ENCODE data around the gene BHLHE23.
A peak's percentile ranks its signal among the peaks of the same experiment; 100 is the strongest.

The BHLHE23 gene

GRCh38 chr20:62991196-62991807 lies 15.5 kb downstream of the BHLHE23 start:
- DNase-seq (ENCODE audit: low spot score) = no peak

GRCh38 chr20:62990306-62990825 lies 16.4 kb downstream of the BHLHE23 start:
- DNase-seq (ENCODE audit: low spot score) = no peak

- no peak for DNase-seq (ENCODE audit: low spot score)
These were observed 17.6 kb downstream of the BHLHE23 start for GRCh38 chr20:62989201-62989601.

DNA sequence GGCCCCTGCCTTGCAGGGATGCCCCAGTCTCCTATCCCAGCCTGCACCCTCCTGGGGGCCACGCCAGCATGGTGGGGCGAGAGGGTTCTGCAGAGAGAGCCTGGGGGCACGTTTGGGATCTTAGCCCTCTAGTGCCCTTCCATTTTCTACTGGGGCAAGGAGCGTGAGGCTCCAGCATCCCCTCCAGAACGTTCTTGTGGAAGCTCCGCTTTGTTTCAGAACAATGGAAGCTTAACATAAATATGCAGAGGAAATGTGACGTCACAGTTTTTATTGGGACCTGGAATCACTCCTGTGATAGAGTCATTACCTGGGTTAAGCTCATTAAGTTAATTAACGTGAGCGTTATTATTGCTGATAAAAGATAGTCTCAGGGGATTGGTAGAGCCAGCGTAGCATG lies 19.6 kb downstream of the BHLHE23 start:
- no peak for DNase-seq (ENCODE audit: low spot score)

GRCh38 chr20:62986257-62986800 lies 20.4 kb downstream of the BHLHE23 start:
- no peak for DNase-seq (ENCODE audit: low spot score)

DNA sequence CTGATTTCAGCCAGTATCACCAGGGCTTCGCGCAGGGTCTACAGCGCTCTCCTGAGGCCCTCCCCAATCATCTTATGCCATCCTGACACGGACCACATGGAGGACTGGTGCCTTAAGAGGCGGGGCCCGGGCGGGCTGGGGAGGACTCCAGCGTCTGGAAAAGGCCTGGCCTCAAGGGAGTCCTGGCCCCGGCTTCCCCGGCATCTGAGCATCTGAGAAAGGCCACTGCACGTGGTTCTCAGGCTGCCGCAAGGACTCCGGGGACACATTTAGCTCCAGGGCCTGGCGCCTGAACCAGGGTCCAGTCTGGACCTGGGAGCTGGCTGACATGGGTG lies 21.4 kb downstream of the BHLHE23 start:
- no peak for DNase-seq (ENCODE audit: low spot score)

DNA sequence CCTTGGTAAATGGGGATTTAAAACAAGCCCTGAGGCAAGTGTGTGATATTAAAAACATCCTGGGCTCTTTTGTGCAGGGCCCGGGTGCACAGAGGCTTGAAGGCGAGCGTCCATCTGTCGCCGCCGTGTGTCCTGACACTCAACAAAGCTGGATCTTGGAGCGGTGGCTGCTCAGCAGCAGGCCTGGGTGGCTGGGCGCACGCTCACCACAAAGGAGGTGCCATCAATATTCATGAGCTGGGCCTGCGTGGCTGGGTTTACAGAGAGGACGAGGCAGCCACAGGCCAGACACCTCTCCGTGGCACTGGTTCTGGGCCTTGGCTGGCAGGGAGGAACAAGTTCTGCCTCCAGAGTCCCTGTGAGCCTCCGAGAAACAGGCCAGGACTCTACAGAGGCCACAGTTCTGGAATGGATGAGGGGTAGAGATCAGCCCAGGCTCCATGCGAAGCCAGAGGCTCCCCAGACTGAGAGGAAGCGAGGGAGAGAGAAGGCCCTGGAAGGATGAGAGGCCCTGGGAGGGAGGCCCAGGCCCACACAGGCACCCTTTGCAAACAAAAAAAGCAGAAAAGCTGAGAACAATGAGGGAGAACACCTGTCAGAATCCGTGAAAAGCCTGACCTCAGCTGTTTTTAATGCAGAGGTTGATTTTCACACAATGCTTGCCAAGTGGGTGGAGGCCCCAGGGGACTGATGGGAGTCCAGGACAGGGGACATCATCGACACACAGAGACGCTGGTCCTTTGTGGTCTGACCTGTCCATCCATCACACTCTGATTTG lies 21.9 kb downstream of the BHLHE23 start:
- no peak for DNase-seq (ENCODE audit: low spot score)

DNA sequence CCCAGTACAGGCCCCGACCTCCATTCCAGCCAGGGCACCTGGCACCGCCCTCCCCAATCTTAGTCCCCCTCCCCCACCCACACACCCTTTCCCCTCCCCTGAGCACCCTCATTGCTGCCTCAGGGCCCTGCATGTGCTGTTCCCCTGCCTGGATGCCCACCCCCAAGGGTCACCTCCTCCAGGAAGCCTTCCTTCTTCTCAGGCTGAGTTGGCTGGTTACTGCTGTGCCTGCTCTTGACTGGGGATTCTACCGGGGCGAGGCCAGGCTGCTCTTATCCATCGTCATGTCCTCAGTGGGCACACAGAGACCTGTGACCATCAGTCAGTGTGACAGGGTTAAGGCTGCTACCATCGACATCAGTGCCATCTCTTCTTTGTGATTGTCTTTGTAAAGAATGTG lies 23.6 kb downstream of the BHLHE23 start:
- no peak for DNase-seq (ENCODE audit: low spot score)

DNA sequence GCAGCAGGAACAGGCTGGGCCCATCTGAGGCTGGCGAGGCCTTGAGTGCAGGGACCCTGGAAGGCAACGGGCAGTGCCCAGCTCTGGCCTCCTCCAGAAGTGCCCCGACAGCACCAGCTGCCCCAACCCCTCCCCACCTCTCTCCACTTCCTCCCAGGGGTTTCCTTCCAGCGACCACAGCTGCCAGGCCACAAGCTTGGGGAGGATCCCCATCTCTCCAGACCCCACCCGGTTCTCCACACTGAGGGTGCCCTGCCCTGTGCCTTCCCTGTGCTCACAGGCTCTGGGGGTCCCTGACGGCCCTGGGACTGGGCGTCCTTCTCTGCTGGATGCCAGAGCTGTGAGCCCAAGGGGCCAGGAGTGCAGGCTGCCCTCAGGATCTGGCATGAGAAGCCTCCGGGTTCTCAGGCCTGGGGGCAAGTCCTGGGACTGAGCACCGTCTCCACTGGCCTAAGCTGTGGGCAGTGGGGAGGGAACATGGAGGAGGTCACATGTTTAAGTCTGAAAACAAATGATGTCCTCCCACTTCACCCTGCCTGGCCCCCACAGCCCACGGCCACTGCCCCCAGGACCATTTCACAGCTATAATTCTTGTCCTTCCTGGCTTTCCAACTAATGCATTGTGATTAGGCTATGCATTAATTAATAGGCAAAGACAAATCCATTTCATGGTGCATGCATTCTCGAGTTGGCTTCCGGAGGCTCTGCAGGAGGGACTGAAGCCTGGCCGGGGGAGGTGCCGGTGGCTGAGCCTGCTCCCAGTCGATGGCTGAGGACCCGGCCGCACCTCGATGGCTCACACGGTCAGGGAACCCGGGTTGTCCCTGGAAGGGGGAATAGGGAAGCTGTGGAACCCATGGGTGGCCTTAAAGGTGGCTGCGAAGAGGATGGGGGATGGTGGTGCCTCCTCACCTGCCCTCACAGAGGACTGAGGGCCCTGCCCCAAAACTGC lies 24.4 kb downstream of the BHLHE23 start:
- no peak for DNase-seq (ENCODE audit: low spot score)

DNA sequence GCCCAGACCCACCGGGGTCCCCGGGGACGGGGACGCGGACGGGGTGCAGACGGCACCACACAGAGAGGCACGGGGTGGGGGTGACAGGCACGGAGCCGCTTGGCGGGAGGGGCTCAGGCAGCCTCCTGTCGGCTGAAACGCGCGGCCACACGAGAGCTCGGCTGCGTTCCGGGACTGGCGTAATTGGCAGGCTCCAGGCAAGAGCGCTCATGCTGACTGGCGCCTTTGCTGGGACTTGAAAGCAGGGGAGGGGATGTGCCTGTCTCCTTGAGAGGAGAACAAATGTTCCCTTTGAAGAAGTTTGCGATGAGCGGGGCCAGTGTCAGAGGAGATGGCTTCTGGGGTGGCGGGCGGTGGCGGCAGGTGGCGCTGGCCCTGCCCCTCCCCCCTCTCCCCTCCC lies 25.8 kb downstream of the BHLHE23 start:
- peak; percentile 51 for DNase-seq (ENCODE audit: low spot score)

DNA sequence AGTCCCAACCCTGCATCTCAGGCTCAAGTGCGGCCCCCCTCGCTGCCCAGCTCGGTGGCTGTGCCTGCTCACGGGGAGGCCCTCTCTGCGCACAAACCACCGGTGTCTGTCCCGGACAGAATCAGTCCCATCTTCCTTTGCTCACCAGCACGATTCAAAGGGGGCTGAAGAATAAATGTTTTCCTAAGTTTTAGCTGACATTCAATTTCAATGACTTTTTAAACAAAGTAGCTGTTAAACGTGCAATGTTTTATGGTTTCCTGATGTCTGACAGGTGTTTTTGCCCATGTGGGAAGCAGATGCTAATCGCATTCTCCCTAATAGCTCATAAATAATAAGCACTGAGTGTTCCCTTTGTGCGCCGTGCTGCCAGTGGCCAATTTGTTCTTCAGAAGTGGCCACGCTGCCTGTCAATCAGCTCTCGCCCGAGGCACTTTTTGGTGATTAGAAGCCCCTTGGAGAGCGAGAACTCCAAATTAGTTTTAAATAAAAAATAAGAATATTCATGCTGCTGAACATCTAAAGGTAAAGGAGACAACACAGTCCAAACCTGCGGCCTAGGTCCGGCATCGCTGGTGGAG lies 26.3 kb downstream of the BHLHE23 start:
- no peak for DNase-seq (ENCODE audit: low spot score)

- DNase-seq (ENCODE audit: low spot score) = no peak
These were observed 26.8 kb downstream of the BHLHE23 start for GRCh38 chr20:62979876-62980373.

DNA sequence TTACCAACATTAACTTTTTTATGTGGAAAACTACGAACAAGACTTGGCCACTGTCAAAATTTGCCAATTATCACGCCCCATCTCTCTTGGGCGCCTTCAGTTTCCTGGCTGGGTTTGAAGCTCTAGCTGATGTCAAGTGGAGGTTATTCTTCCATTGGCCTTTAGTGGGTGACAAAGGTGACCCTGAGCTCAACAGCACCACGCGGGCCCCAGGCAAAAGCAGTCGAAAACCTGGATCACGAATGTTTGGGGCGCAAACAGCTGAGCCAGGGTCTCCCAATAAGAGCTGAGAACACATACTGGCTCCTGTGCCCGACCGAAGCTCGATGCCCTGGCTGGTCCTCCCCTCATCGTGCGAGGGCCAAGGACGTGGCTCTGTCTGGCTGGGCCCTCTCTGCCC lies 27.5 kb downstream of the BHLHE23 start:
- peak; percentile 41 for DNase-seq (ENCODE audit: low spot score)

DNA sequence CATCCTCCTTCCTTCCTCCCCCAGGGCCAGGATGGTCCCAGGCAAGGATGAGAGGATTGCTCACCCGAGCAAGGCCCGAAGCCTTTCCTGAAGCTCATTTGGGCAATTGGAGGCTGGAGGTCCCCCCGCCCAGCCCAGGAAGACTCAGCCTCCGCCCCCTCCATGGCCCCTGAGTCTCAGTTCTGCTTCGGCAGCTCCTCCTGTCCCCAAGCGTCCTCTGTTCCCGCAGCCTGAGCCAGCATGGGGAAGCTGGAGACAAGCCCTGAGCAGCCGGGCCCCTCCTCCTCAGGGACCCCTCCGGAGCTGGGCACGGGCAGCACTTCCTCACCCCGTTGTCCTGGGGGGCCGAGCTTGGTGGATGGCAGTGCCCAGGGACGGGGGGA lies 28.2 kb downstream of the BHLHE23 start:
- no peak for DNase-seq (ENCODE audit: low spot score)

DNA sequence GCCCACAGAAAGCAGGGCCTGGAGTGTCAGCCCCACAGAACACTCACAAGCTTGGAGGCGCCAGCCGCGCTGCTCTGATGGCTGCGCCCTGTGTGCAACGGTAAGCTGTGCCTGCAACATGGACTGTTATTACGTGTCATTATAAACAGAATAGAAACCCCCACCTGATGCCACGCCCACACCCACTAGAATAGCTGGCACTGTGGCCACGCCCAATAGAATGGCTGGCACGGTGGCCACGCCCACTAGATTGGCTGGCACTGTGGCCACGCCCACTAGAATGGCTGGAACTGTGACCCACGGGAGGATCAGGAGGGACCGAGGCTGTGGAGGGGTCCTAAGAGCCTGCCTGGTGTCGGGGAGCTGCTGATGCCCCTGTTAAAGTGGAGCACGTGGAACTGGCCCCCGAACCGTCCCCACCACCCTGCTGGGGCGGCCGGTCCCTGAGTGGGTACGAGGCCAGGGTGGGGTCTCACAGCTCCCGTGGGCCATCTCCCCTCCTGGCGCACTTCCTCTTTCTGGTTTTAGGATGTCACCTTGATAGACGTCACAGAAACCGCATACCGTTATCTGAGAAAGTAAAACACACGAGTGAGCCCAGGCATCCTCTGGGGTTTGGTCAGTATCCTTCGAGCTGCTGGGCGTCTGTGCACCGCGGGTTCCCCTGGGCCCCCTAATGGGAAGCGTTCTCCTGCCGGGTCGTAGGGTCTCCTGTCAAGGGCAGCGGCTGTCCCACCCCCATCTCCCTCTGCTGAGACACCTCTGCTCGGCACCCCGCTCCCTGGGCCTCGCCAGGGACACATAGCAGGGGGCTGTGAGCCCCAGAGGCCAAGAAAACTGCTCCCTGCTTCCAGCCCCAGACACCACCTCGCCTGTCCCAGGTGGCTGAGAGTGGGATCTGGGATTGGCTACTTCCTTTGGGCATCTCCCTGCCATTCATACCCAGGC lies 28.9 kb downstream of the BHLHE23 start:
- DNase-seq (ENCODE audit: low spot score) = peak; percentile 92

- no peak for DNase-seq (ENCODE audit: low spot score)
These were observed 29.9 kb downstream of the BHLHE23 start for GRCh38 chr20:62976886-62977285.

- DNase-seq (ENCODE audit: low spot score) = no peak
These were observed 30.8 kb downstream of the BHLHE23 start for GRCh38 chr20:62975812-62976508.

DNA sequence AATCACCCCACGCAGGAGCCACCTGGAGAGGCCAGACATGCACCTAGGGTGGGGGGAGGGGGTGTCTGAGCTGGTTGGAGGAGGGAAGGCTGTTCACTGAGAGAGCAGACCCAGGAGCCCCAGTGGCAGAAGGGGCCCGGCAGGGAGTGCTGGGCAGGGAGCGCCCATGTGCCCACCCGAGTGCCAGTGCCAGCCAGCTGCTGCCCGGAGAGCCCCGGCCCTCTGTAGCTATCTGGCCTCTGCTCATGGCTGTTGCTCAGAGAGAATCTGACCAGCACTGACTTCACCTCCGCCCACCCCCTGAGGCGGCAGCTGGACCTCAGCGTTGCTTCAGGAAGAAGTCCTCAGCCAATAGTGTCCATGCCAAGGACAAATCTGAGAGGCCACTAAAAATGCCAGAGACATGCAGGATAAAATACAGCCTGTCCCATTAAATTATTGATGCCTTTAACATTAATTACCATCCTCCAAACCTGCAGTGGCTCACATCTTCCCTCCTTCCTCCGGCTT lies 31.5 kb downstream of the BHLHE23 start:
- no peak for DNase-seq (ENCODE audit: low spot score)

DNA sequence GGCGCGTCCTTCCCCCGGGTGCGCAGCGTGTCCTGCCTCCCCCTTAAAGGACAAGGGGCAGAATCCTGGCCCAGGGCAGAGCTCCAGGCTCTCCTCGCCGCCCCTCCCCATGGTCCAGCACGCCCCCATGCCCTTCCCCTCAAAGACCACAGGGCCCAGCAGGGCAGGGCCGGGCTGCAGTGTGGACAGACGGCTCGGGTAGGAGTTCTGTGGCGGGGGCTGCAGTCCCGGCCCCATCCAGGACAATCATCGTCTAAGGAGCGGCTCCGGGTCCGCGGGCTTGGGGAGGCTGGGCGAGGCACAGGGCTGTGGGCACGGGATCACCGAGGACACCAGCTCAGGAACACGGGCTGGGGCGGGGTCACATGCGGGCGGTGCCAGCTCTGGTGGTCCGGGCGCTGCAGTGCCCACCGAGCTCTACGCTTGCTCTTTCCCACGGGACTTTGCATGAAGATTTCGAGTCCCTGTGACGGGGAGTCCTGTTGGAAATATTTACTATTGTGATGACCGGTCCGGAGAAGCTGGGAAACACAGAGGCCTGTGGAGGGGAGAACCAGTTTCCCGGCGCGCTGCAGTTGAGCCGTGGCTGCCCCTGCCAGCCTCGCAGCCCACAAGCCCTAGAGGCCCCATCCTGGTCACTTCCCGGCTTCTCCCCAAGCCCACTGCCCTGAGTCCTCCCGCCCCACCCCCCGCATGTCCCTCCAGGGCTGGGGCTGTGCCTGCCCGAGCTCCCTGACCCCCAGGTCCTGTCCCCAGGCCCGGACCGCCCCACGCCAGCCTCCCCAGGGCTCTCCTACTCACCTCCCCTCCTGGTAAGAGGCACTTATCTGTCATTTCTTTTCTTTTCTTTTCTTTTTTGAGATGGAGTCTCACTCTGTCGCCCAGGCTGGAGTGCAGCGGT lies 33.7 kb downstream of the BHLHE23 start:
- DNase-seq (ENCODE audit: low spot score) = no peak
